ENCODE measurements around the gene FAM168A. TPM values are rescaled to one million over a fixed set of nuclear protein-coding genes. Genes with fewer than 3 reads are reported as not detected.

Gene FAM168A
- total and polyA plus RNA-seq, 2 donors, result 29.0 to 31.4 TPM

DNA sequence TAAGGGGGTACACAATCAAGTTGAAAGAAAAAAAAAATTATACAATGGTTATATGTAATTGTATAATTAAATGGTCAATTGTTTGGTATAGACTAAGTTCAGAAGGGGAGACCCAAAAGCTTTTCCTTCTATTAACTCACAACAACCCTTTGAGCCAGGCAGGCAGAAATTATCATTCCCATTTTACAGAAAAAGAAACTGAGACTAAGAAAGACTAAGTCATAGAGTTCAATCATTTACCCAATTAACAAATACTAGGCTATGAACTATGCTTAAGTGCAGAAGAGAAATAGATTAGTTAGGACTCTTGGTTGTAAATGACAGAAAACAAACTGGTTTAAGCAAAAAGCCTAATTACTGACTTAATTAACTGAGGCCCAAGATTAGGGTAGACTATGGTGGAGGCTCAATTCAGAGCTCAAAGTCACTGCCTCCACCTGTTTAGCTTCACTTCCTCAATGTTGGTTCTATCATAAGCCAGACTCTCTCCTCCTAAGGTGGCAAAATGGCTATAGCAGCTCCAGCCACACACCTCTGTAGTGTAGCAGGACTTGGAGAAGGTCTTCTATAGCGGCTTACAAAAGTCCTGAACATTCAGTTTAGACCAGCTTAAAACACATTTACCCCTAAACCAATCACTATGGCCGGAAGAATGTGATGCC, 34.2 kb downstream of the FAM168A start:
- Histone ChIP-seq H3K4me1 (ENCODE audit: insufficient read depth) (no peaks in the 10 kb centered on the region), H3K4me3 (ENCODE audit: low read depth, low read length) (no peak overlapping the region), H3K27ac (ENCODE audit: low read depth) (no peak overlapping the region), H3K36me3 (ENCODE audit: insufficient read depth) (no peaks in the 10 kb centered on the region)
- WGBS, result over 99% methylated on average over 2 of the region's 2 CpGs
- no peak for DNase-seq (ENCODE audit: extremely low spot score)

DNA sequence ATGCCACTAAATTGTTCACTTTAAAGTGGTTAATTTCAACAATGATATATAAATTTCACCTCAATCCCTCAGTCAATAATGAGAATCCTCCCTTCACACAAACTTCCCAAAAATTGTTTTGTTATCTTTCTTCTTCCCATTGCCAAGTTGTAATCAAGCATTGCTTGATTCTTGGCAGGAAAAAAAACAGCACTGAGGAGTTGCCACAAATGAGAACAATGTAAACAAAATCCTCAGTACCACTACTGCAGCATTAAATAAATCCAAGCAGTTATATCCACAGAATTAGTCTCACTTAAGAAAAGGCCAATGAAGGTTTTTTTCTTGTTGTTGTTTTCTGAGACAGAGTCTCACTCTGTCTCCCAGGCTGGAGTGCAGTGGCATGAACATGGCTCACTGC, 38.2 kb downstream of the FAM168A start:
- H3K4me1 ChIP-seq (ENCODE audit: insufficient read depth), result no peaks in the 10 kb centered on the region
- H3K36me3 ChIP-seq (ENCODE audit: insufficient read depth), result no peaks in the 10 kb centered on the region
- H3K27ac ChIP-seq (ENCODE audit: low read depth), result no peak overlapping the region
- no peak for DNase-seq (ENCODE audit: extremely low spot score)
- no peak overlapping the region for H3K4me3 ChIP-seq (ENCODE audit: low read depth, low read length)

DNA sequence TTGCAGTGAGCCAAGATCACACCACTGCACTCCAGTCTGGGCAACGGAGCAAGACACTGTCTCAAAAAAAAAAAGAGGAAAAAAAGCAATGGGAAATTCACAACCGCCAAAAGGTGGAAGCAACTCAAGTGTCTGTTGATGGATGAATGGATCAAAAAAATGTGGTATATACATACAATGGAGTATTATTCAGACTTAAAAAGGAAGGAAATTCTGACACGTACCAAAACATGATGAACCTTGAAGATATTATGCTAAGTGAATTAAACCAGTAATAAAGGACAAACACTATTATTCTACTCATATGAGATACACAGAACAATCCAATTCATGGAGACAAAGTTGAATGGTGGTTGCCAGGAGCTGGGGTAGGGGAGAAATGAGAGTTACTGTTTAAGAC, 40.9 kb downstream of the FAM168A start:
- DNase-seq (ENCODE audit: extremely low spot score), result no peak
- 97% methylated on average over 3 of the region's 3 CpGs for WGBS
- Histone ChIP-seq H3K27ac (ENCODE audit: low read depth) (no peak overlapping the region), H3K4me1 (ENCODE audit: insufficient read depth) (no peaks in the 10 kb centered on the region), H3K36me3 (ENCODE audit: insufficient read depth) (no peaks in the 10 kb centered on the region), H3K4me3 (ENCODE audit: low read depth, low read length) (no peak overlapping the region)

DNA sequence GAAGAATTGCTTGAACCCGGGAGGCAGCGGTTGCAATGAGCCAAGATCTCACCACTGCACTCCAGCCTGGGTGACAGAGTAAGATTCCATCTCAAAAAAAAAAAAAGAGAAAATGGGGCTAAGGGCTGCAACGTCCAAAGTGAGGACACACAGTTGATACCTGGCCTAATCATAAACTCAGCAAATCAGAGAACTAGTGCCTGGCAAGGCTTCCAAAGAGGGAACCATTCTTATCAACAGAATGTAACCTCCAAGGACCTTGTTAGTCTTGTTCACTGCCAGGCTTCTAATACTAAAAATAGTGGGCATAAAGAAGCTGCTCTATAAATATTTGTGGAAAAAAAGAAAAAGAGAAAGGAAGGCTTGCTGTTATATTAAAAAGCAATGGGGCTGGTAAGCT, 42.3 kb downstream of the FAM168A start:
- H3K4me1 ChIP-seq (ENCODE audit: insufficient read depth), result peaks cover 2% of the 10 kb centered on the region
- DNase-seq (ENCODE audit: extremely low spot score), result no peak
- H3K27ac ChIP-seq (ENCODE audit: low read depth), result no peak overlapping the region
- 83% methylated on average over 3 of the region's 3 CpGs for WGBS
- H3K4me3 ChIP-seq (ENCODE audit: low read depth, low read length), result no peak overlapping the region
- H3K36me3 ChIP-seq (ENCODE audit: insufficient read depth), result no peaks in the 10 kb centered on the region

DNA sequence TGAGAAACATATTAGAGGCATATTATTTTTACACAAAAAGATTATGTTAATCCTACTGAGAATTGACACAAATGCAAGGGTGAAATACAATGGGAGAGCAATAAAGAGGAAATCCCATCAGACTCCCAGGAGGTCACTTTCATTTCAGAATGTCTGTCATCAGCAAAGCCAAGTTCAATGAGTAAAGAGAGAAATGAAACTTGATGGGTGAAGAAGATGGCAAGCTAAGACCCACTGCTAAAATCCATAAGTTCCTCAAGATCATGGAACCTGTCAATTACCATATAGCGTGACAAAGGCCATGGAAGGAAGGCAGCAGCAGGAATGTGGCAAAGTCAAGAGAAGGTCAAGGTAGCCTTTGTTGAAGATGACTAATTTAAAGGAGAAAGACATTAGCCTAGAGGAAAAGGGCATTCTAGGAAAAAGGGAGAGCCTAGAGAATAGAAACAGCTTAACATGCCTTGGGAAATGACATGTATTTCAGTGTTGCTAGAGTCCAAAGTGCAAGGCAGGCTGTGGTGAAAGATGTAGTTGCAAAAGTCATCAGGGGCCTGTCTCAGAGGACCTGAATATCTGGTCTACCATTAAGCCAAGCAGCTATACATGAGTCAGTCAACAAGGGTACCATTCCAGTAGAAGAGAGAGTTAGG, 43.1 kb downstream of the FAM168A start:
- 98% methylated on average over 1 of the region's 1 CpG for WGBS
- no peak overlapping the region for H3K4me3 ChIP-seq (ENCODE audit: low read depth, low read length)
- no peak overlapping the region for H3K27ac ChIP-seq (ENCODE audit: low read depth)
- no peak for DNase-seq (ENCODE audit: extremely low spot score)
- peaks cover 2% of the 10 kb centered on the region for H3K4me1 ChIP-seq (ENCODE audit: insufficient read depth)
- H3K36me3 ChIP-seq (ENCODE audit: insufficient read depth), result no peaks in the 10 kb centered on the region

DNA sequence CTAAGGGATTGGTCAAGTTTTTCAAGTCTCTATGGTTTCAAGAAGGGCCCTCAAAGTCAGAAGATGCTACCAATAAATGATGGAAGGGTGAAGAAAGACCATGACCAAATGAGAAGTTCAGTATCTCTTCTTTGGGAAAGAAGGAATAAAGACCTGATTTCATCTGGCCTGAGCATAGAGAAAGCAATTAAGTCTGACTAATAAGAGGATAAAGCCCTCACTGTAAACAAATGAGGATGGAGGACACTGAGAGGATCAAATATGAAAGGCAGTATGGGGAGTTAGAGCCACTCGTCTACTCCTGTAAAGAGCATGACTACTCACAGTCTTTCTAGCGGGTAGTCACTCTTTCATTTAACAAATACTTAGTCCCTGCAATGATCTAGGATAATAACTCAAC, 44.6 kb downstream of the FAM168A start:
- WGBS, result 78% methylated on average over 2 of the region's 2 CpGs
- DNase-seq (ENCODE audit: extremely low spot score), result no peak
- H3K36me3 ChIP-seq (ENCODE audit: insufficient read depth), result no peaks in the 10 kb centered on the region
- H3K4me1 ChIP-seq (ENCODE audit: insufficient read depth), result peaks cover 2% of the 10 kb centered on the region
- H3K27ac ChIP-seq (ENCODE audit: low read depth), result no peak overlapping the region
- no peak overlapping the region for H3K4me3 ChIP-seq (ENCODE audit: low read depth, low read length)

DNA sequence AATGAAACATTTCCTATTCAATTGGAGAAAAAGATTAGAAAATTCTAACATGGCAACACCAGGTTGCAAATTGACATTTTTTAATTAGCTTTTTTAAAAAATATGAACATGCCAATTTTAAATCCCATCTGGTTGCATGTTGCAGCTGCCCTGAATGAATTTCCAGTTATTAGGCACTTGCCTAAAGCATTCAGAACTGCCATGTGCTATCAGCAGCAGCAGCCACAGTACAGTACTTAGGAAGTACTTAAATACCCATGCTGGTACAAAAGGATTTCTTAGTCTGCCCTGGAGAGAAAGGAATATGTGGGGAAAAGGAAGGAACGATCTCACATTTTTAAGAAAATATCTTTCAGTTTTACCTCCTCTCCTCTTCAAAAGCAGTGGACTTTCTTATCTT, 46.2 kb downstream of the FAM168A start:
- Histone ChIP-seq H3K36me3 (ENCODE audit: insufficient read depth) (no peaks in the 10 kb centered on the region), H3K4me1 (ENCODE audit: insufficient read depth) (peaks cover 2% of the 10 kb centered on the region), H3K4me3 (ENCODE audit: low read depth, low read length) (no peak overlapping the region), H3K27ac (ENCODE audit: low read depth) (no peak overlapping the region)
- no peak for DNase-seq (ENCODE audit: extremely low spot score)
- 42% methylated on average over 1 of the region's 1 CpG for WGBS

DNA sequence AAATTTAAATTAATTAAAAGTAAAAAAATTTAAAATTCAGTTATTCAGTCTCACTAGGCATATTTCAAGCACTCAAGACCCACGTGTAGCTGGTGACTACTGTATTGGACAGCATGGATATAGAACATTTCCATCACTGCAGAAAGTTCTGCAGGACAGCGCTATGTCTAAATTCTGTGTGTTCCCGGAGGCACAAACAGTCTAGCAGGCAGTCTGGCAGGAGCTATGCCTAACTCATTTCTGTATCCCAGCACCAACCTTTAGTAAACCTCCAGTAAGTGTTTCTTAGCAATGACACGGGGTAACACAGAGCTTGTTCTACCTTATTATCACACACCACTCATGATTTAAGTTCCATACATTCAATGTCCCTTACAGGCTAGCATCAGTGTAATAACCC, 48.5 kb downstream of the FAM168A start:
- Histone ChIP-seq H3K27ac (ENCODE audit: low read depth) (no peak overlapping the region), H3K4me1 (ENCODE audit: insufficient read depth) (peaks cover 2% of the 10 kb centered on the region), H3K4me3 (ENCODE audit: low read depth, low read length) (no peak overlapping the region), H3K36me3 (ENCODE audit: insufficient read depth) (no peaks in the 10 kb centered on the region)
- no peak for DNase-seq (ENCODE audit: extremely low spot score)
- WGBS, result 72% methylated on average over 4 of the region's 4 CpGs

DNA sequence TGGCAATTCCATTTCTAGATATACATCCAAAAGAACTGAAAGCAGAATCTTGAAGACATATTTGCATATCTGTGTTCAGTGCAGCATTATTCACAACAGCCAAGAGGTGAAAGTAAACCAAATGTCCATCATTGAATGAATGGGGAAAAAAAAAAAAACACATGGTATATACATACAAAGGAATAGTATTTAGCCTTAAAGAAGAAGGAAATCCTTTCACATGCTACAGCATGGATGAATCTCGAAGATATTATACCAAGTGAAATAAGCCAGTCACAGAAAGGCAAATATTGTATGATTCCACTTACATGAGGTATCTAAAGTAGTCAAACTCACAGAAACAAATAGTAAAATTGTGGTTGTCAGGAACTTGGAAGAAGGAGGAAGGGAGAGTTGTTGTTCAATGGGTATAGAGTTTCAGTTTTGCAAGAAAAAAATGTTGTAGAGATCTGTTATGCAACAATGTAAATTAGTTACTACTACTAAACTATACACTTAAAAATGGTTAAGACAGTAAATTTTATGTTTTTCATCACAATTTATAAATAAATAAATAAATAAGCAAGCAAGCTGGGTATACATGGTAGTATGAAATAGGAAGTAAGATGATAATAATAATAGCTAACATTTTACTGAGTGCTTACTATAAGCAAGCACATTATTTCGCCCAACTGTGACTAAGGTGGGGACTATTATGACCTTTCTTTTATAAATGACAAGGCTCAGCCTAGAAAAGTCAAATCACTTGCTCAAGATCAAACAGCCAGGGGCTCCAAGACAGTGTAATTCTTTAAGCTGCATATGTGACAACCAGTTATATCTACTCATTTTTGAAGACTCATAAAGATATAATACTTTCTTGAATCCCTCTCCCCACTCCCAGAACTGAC, 50.0 kb downstream of the FAM168A start:
- H3K36me3 ChIP-seq (ENCODE audit: insufficient read depth), result no peaks in the 10 kb centered on the region
- 96% methylated on average over 2 of the region's 2 CpGs for WGBS
- no peak for DNase-seq (ENCODE audit: extremely low spot score)
- peaks cover 2% of the 10 kb centered on the region for H3K4me1 ChIP-seq (ENCODE audit: insufficient read depth)
- H3K27ac ChIP-seq (ENCODE audit: low read depth), result no peak overlapping the region
- H3K4me3 ChIP-seq (ENCODE audit: low read depth, low read length), result no peak overlapping the region

DNA sequence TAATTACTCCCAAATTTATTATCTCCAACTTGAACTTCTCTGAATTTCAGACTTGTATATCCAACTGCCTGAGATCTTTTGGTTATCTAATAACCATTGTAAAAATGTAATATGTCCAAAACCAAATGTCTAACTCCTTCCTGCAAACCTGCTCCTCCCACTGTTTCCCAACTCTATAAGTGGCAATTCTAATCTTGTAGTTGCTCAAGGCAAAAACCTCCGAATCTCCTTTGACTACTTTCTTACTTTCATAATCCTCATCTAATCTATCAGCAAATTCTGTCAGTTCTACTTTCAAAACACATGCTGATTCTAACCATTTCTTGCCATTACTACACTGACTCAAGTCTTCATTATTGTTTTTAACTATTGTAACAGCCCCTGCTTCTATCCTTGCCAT, 55.7 kb downstream of the FAM168A start:
- no peak overlapping the region for H3K27ac ChIP-seq (ENCODE audit: low read depth)

DNA sequence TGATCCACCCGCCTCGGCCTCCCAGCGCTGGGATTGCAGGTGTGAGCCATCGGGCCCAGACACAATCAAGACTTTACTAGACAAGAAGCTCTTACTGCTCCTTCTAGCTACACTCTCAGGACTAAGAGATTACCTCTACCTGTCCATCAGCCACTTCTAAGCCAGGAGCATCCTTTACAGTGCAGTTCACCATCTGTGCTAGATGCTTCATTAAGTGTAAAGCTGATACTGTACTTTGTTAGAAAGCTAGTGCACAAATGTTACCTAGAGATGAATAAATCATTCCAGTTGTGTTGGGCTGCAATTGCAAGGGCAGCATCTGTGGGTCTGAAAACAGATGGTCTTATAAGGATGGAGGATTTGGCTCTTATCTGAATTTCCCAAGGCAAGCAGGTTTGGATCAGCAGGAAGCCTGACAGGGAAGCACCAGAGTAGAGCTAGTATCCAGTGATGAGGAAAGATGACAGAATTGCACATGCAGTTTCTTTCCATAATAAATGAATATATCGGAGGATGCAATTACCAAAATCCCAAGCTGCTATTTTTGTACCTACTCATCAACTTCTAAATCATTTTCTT, 58.3 kb downstream of the FAM168A start:
- H3K27ac ChIP-seq (ENCODE audit: low read depth), result no peak overlapping the region
- no peaks in the 10 kb centered on the region for H3K36me3 ChIP-seq (ENCODE audit: insufficient read depth)
- no peaks in the 10 kb centered on the region for H3K4me1 ChIP-seq (ENCODE audit: insufficient read depth)
- no peak overlapping the region for H3K4me3 ChIP-seq (ENCODE audit: low read depth, low read length)
- no peak for DNase-seq (ENCODE audit: extremely low spot score)
- 88% methylated on average over 5 of the region's 5 CpGs for WGBS

More for the DNA sequence above, 55.7 kb downstream of the FAM168A start:
- 66% methylated on average over 1 of the region's 1 CpG for whole genome bisulfite sequencing
- Histone ChIP-seq H3K4me1 (ENCODE audit: insufficient read depth) (no peaks in the 10 kb centered on the region), H3K36me3 (ENCODE audit: insufficient read depth) (no peaks in the 10 kb centered on the region), H3K4me3 (ENCODE audit: low read depth, low read length) (no peak overlapping the region)
- DNase-seq (ENCODE audit: extremely low spot score), result no peak

DNA sequence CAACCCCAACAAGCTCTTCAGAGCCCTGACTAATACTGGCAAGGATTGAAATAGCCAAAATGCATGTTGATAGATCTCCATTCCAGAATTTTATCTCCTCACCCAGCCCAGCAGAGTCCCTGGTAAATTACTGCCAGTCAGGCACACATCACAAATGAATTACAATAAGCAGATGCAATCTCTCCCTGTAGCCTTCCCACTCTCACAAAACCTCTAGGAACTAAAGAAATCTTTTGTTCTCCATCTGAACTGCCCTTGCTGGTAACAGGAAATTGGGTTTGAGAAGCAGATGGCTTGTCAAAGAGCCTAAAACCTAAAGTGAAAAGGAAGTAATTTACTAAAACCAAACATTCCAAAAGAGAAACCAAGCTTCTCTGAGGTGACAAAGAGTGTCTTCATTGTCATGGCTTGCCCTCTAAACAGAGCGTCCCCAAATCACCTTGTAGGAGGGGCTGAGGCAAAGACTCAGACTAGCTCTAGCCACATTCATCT, 59.5 kb downstream of the FAM168A start:
- Histone ChIP-seq H3K4me1 (ENCODE audit: insufficient read depth) (no peaks in the 10 kb centered on the region), H3K36me3 (ENCODE audit: insufficient read depth) (no peaks in the 10 kb centered on the region), H3K27ac (ENCODE audit: low read depth) (no peak overlapping the region), H3K4me3 (ENCODE audit: low read depth, low read length) (no peak overlapping the region)
- 62% methylated on average over 1 of the region's 1 CpG for WGBS
- DNase-seq (ENCODE audit: extremely low spot score), result no peak

DNA sequence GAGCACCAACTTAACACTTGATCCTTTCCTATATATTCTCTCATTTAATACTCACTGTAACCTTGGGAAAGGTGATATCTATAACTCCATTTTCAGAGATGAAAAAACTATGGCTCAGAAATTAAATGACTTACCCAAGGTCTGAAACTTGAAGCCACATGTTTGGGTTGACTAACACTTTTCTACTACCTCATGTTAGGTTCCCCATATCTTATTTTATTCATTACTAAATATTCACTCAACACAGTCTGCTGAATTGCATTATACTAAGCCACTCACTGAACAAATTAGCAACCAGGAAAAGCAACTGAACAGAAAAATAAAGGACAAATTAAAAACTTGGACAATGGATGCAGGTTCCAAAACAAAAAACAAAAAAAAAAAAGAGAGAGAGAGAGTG, 59.9 kb downstream of the FAM168A start:
- Histone ChIP-seq H3K4me1 (ENCODE audit: insufficient read depth) (no peaks in the 10 kb centered on the region), H3K27ac (ENCODE audit: low read depth) (no peak overlapping the region), H3K4me3 (ENCODE audit: low read depth, low read length) (no peak overlapping the region), H3K36me3 (ENCODE audit: insufficient read depth) (no peaks in the 10 kb centered on the region)
- no peak for DNase-seq (ENCODE audit: extremely low spot score)

Data from urinary bladder (tissue), 4 donors.